Central memory CD8-positive, alpha-beta T cell (primary cell): ENCODE results near the gene RCAN1.
A peak's percentile ranks its signal among the peaks of the same experiment; 100 is the strongest.

ENCODE experiments used
- ATAC-seq: fragments of 150-1000 bp; cut with Tn5 transposase; replicated peaks from 2 replicates; pipeline ENCODE4 v1.10.0; 2022; ENCODE audit warnings: mild to moderate bottlenecking, moderate FRiP score, moderate number of reproducible peaks; ENCODE audit not compliant: poor library complexity, severe bottlenecking; ENCODE audit errors: extremely low read depth
- DNase-seq, 2 donors: peaks; one replicate each; pipeline ENCODE4 v3.0.0; 2021; ENCODE audit warnings: low spot score in 2 of 2
- H3K27ac Mint-ChIP-seq: one replicate; pipeline ENCODE4 v1.8.0; 2022; ENCODE audit warnings: low read depth, mild to moderate bottlenecking, moderate library complexity, mixed read lengths
- H3K27me3 Mint-ChIP-seq: one replicate; pipeline ENCODE4 v1.8.0; 2022; ENCODE audit warnings: mixed read lengths
- H3K36me3 Mint-ChIP-seq: one replicate; pipeline ENCODE4 v1.8.0; 2022; ENCODE audit warnings: mild to moderate bottlenecking, moderate library complexity, mixed read lengths; ENCODE audit not compliant: insufficient read depth
- H3K4me1 Mint-ChIP-seq: one replicate; pipeline ENCODE4 v1.8.0; 2022; ENCODE audit warnings: mixed read lengths
- H3K4me3 Mint-ChIP-seq: one replicate; pipeline ENCODE4 v1.8.0; 2022; ENCODE audit warnings: mild to moderate bottlenecking, moderate library complexity, mixed read lengths
- H3K9me3 Mint-ChIP-seq: one replicate; pipeline ENCODE4 v1.8.0; 2022; ENCODE audit warnings: mixed read lengths

The RCAN1 gene

GRCh38 chr21:34614628-34615486 is at the start of gene RCAN1:
Gene RCAN1 (minus strand): TSS chr21:34615113. CDS start chr21:34615011, 102 bp downstream.
- peaks cover under 1% of the 10 kb centered on the region for H3K27me3 Mint-ChIP-seq
- peak; percentile 97 for ATAC-seq

DNA sequence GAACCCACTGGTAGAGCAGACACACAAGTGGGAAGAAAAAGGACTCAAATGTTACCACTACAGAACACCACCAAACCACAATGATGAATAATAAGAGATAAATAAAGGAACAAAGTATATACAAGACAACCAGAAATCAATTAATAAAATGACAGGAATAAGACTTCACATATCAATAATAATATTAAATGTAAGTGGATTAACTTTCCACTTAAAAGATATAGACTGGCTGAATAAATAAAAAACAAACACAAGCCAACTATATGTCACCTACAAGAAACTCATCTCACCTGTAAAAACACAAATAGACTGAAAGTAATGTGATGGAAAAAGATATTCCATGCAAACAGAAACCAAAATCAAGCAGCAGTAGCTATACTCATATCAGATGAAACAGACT is 46.9 kb upstream of the RCAN1 start:
- no peak overlapping the region for H3K27ac Mint-ChIP-seq
- H3K4me1 Mint-ChIP-seq = no peaks in the 10 kb centered on the region
- no peaks in the 10 kb centered on the region for H3K36me3 Mint-ChIP-seq
- ATAC-seq (no peak), DNase-seq (no peak)
- peaks cover 51% of the 10 kb centered on the region for H3K27me3 Mint-ChIP-seq
- H3K9me3 Mint-ChIP-seq = peaks cover 22% of the 10 kb centered on the region
- H3K4me3 Mint-ChIP-seq = no peak overlapping the region

More at GRCh38 chr21:34614628-34615486, at the start of gene RCAN1:
- H3K4me3 Mint-ChIP-seq = peak within 1 kb of the TSS; percentile 83
- H3K4me1 Mint-ChIP-seq = peaks cover 30% of the 10 kb centered on the region
- H3K36me3 Mint-ChIP-seq = no peaks in the 10 kb centered on the region
- no peaks in the 10 kb centered on the region for H3K9me3 Mint-ChIP-seq
- peak; percentile 67 to 71 for DNase-seq
- H3K27ac Mint-ChIP-seq = peak within 1 kb of the TSS; percentile 90

- peaks cover 73% of the 10 kb centered on the region for H3K27me3 Mint-ChIP-seq
- no peaks in the 10 kb centered on the region for H3K4me1 Mint-ChIP-seq
- DNase-seq = no peak
- no peak overlapping the region for H3K4me3 Mint-ChIP-seq
- no peaks in the 10 kb centered on the region for H3K36me3 Mint-ChIP-seq
- no peak for ATAC-seq
- H3K27ac Mint-ChIP-seq = no peak overlapping the region
- H3K9me3 Mint-ChIP-seq = no peaks in the 10 kb centered on the region
These were observed 38.6 kb upstream of the RCAN1 start for GRCh38 chr21:34653522-34653921.

DNA sequence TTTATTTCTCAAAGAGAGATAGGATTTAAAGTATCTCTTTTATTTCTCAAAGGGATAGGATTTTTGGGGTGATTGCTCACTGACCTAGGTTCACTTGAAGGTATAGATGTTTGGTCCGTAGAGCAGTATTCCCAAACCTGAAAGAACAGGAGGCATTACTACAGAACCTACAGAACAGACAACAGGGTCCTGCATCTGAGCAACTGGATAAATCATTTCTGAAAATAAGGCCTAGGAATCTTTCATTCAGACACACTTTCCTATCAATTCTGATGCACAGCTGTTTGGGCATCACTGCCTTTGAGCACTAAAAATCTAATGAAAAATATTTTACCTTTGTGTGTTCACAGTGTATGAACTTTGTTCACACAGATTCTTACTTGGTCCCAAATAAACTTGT is 36.7 kb upstream of the RCAN1 start:
- Mint-ChIP-seq H3K4me3 (no peak overlapping the region), H3K9me3 (no peaks in the 10 kb centered on the region), H3K4me1 (no peaks in the 10 kb centered on the region), H3K36me3 (no peaks in the 10 kb centered on the region), H3K27me3 (peaks cover 78% of the 10 kb centered on the region), H3K27ac (no peak overlapping the region)
- ATAC-seq = no peak
- DNase-seq = no peak

DNA sequence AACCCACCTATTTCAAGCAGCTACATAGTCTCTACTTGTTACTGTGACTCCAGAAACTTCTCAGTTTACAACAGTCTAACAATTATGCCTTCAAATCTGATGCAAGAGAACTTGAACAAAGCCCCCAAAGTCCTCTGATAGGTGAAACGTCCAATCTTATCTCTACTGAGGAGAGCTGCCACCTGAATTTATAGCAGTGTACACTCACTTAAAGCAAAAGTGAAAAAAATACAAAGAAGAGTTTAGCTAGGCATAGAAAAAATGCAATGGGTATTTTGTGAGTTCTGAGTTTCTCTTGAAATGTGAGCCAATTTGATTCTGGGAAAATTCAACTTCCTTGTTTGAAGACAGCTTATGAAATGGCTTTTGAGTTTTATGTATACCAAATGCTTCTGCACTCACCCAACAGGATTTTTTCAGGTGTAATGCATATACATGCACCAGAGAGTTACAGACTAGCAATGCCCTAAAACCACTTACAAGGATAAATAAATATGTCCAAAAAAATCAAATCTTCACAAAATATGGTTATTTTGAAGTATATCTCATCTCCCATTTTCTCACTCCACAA is 36.0 kb upstream of the RCAN1 start:
- Mint-ChIP-seq H3K9me3 (no peaks in the 10 kb centered on the region), H3K27ac (no peak overlapping the region), H3K36me3 (no peaks in the 10 kb centered on the region), H3K4me3 (no peak overlapping the region), H3K4me1 (no peaks in the 10 kb centered on the region), H3K27me3 (peaks cover 71% of the 10 kb centered on the region)
- no peak for DNase-seq
- ATAC-seq = no peak

DNA sequence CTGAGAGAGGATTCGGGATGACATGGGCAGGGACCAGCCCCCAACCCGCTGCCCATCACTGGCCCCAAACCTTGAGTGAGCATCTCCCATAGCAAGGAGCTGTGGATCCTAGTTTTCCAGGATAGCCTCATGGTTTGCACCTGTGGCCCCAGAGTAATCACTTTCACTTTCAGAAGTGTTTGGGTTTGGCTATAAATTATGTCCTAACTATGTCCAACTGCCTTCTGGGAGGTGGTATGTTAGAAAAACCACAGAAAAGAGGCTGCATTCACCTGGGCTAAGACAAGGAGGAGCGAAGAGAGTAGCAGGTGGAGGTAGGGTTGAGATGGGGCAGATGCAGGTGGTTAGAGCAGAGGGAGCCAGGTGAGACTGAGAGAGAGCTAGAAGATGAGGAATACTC is 34.5 kb upstream of the RCAN1 start:
- H3K4me1 Mint-ChIP-seq = no peaks in the 10 kb centered on the region
- peaks cover 63% of the 10 kb centered on the region for H3K27me3 Mint-ChIP-seq
- no peak overlapping the region for H3K27ac Mint-ChIP-seq
- H3K9me3 Mint-ChIP-seq = no peaks in the 10 kb centered on the region
- no peaks in the 10 kb centered on the region for H3K36me3 Mint-ChIP-seq
- no peak for DNase-seq
- no peak overlapping the region for H3K4me3 Mint-ChIP-seq
- ATAC-seq = no peak

DNA sequence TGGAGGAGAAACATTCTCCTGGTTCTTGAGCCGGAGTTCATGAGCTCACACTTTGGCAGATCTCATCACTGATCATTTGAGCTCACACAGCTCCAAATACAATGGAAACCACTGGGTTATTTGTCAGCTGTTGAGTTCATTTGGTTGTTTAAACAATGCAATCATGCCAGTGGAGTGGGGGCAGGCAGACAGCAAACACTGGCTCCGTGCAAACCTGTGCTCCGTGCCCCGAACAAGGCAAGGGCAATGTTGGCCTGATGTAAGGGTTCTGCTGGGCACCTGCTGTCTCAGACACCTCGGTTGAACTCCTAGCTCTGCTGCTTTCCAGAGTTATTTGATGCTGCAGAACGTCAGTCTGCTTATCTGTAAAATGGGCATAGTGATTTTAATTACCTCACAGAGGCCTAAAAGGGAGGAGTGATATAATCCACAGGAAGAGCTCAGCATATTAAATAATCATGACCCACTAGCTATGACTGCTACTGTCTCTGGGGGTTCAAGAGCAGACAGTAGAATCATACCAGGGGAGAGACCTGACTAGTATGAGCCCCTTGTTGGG is 33.9 kb upstream of the RCAN1 start:
- DNase-seq = no peak
- no peaks in the 10 kb centered on the region for H3K36me3 Mint-ChIP-seq
- no peaks in the 10 kb centered on the region for H3K4me1 Mint-ChIP-seq
- no peak overlapping the region for H3K4me3 Mint-ChIP-seq
- H3K27me3 Mint-ChIP-seq = peaks cover 57% of the 10 kb centered on the region
- no peak for ATAC-seq
- H3K27ac Mint-ChIP-seq = no peak overlapping the region
- H3K9me3 Mint-ChIP-seq = no peaks in the 10 kb centered on the region

DNA sequence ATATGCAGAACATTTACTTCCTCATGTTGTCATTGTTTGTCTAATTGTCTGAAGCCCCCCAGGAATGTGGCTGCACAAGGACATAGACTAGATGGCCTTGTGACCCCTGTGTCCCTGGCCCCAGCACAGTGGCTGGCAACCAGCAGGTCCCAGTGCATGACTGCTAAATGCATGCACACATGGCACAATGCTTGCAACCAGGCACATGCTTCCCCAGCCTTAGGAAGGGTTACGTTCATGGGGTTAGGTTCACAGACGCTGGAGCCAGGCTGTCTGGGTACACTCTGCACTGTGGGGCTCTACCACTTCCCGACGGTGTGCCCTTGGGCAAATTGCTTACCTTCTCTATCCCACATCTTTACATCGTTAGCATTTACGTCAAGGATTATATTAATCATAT is 32.6 kb upstream of the RCAN1 start:
- H3K27ac Mint-ChIP-seq = no peak overlapping the region
- no peak overlapping the region for H3K4me3 Mint-ChIP-seq
- H3K9me3 Mint-ChIP-seq = no peaks in the 10 kb centered on the region
- no peaks in the 10 kb centered on the region for H3K36me3 Mint-ChIP-seq
- DNase-seq (no peak), ATAC-seq (no peak)
- no peaks in the 10 kb centered on the region for H3K4me1 Mint-ChIP-seq
- peaks cover 45% of the 10 kb centered on the region for H3K27me3 Mint-ChIP-seq

GRCh38 chr21:34644825-34645224 is 29.9 kb upstream of the RCAN1 start:
- Mint-ChIP-seq H3K4me1 (peaks cover 12% of the 10 kb centered on the region), H3K27ac (no peak overlapping the region), H3K27me3 (peaks cover 29% of the 10 kb centered on the region), H3K9me3 (no peaks in the 10 kb centered on the region), H3K4me3 (no peak overlapping the region), H3K36me3 (no peaks in the 10 kb centered on the region)
- ATAC-seq (no peak), DNase-seq (no peak)

DNA sequence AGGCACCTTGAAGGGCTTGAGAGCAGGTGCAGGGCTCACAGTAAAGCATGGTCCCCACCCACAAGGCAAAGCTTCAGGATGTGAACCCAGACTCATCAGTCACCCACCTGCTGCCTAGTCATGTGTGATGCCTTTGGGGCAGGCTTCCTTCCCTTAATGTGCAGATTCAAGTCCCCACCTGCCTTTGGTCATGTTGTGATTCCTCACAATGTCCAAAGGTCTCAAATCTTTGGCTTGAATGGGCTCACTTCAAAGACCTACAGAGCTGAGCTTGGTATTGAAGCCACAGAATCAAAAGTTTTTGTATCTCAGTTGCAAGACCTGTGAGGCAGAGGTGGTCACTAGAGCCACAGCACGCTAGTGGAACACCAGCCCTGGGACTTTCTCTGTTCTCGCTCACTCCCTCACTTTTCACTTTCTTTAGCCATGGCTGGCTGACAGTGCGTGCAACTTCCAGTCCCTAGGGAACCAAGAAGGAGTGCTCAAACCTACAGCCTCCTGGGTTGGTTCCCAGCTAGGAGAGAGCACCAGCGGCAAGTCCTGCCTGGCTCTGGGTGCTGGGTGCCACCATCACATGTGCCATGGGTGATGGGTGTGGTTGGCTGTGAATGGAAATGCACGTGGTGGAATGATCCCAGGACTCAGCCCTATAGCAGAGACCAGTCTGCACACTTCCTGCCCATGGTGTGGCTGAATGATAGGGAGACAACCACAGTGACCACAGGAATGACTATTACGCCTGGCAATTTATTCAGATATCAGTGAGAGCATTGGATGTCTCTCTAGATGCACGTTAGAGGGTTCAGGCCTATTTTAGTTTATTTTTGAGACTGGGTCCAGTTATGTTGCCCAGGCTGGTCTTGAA is 27.5 kb upstream of the RCAN1 start:
- H3K4me3 Mint-ChIP-seq = no peak overlapping the region

GRCh38 chr21:34640858-34641257 is 25.9 kb upstream of the RCAN1 start:
- Mint-ChIP-seq H3K27me3 (no peaks in the 10 kb centered on the region), H3K9me3 (no peaks in the 10 kb centered on the region), H3K27ac (peak overlapping the region; percentile 71), H3K4me3 (peak overlapping the region; percentile 72), H3K36me3 (peaks cover 2% of the 10 kb centered on the region), H3K4me1 (peaks cover 15% of the 10 kb centered on the region)
- ATAC-seq (no peak), DNase-seq (no peak)

More for the DNA sequence above, 27.5 kb upstream of the RCAN1 start:
- Mint-ChIP-seq H3K27ac (no peak overlapping the region), H3K9me3 (no peaks in the 10 kb centered on the region), H3K4me1 (peaks cover 15% of the 10 kb centered on the region), H3K36me3 (no peaks in the 10 kb centered on the region), H3K27me3 (peaks cover 6% of the 10 kb centered on the region)
- no peak for DNase-seq
- no peak for ATAC-seq
